Left hindlimb (tissue), 1 donor: ENCODE data around the gene TMEM141.
"Not testable (repeated sequence)": the region's sequence is repeated elsewhere in the genome, so short reads cannot be mapped to it uniquely, and the experiment has no call there.

Experiments
- DNase-seq: peaks from one replicate; pipeline ENCODE4 v3.0.0-alpha.2; 2018

TMEM141 gene

DNA sequence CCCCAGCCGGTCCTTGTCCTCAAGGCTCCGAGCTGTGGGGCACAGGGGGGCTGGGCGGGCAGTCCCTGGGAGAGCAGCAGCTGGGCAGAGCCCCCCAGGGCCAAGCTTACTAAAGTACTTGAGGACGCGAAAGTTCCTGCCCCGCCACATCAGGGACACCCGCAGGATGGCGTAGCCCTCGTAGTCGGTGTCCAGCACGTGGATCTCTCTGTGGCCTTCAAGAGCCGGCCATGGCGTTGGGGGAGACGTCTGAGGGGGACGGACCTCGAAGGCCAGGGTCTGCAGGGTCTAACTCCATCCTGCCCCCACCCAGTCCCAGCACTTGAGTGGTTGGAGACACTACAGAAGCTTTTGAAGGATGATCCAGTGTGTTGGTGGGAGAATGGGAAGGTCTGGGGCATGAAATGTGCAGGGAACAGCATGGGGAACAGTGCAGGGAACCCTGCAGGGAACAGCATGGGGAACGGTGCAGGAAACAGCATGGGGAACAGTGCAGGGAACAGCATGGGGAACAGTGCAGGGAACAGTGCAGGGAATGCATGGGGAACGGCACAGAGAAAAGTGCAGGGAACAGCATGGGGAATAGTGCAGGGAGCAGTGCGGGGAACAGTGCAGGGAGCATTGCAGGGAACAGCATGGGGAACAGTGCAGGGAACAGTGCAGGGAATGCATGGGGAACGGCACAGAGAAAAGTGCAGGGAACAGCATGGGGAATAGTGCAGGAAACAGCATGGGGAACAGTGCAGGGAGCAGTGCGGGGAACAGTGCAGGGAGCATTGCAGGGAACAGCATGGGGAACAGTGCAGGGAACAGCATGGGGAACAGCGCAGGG lies 35.6 kb upstream of the TMEM141 start:
- DNase-seq, result peak; percentile 17

DNA sequence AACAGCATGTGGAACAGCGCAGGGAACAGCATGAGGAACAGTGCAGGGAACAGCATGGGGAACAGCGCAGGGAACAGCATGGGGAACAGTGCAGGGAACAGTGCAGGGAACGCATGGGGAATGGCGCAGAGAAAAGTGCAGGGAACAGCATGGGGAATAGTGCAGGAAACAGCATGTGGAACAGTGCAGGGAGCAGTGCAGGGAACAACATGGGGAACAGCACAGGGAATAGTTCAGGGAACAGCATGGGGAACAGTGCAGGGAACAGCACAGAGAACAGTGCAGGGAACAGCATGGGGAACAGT lies 35.1 kb upstream of the TMEM141 start:
- no peak for DNase-seq

DNA sequence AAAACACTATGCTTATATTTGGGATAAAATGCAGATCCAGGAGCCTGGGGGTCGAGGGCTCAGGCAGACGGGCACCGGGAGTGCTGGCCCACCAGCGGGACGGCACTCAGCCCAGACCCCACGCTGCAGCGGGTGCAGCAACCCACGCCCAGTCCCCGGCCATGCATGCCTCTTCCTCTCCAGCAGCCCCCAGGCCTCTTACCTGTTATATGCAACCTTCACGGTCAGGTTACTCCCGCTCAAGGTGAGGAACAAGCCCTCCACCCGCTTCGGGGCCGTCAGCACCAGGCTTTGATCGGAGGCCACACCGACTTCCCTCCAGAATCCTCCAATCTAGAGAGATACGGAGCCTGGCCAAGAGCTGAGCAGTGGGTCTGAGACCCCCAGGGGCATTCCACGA lies 34.3 kb upstream of the TMEM141 start:
- no peak for DNase-seq

DNA sequence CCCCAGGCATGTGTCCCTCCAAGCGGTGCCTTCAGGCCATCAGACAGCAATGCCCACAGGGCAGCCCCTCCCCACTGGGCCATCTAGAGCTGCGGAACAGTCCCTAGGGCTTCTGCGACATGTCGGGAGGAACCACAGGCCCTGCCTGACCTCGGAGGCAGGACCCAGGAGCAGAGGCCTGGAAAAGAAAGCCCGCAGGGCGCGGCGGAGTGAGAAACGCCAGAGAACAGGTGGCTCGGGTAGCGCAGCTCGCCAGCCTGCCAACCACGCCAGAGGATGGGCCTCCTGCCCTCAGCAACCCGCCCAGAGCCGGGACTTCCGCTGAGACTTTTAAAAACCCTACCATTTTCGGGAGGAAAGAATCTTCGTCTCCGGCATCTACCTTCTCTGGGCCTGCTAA lies 33.8 kb upstream of the TMEM141 start:
- DNase-seq, result no peak

DNA sequence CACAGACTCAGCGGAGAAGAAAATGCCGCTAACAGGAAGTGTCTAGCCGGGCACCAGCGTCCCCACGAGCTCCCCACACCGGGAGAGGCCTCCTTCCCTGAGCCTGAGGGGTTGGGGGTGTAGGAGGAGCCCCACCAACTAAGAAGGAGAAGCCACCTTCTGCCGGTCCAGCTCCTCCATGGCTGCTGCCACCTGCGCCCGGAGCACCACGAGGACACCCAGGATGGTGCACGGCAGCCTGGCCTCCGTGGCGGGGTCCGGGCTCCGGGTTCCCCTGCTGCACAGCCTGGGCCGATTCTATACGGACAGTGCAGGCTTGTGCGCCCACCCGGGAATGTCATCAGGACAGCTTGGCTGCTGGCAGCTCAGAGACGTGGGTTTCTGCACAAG lies 33.4 kb upstream of the TMEM141 start:
- DNase-seq, result no peak

DNA sequence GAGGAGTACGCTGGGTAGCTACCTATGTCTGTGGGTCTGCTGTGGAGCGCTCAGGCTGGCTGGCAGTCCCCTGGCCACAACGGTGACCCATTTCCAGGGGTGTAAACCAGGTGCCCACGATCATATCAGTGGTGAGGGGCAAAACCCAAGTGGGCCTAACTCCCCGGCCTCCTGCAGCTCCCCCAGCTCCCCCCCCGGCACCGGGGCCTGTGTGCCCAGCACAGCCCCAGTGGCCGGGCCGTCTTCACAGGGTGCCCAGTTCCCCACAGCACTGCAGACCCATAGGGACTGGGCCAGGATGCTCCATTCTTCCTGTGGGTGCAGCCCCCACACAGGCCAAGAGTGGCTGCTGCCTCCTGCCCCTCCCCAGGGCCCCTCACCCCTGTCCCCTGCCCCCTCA lies 32.1 kb upstream of the TMEM141 start:
- no peak for DNase-seq

DNA sequence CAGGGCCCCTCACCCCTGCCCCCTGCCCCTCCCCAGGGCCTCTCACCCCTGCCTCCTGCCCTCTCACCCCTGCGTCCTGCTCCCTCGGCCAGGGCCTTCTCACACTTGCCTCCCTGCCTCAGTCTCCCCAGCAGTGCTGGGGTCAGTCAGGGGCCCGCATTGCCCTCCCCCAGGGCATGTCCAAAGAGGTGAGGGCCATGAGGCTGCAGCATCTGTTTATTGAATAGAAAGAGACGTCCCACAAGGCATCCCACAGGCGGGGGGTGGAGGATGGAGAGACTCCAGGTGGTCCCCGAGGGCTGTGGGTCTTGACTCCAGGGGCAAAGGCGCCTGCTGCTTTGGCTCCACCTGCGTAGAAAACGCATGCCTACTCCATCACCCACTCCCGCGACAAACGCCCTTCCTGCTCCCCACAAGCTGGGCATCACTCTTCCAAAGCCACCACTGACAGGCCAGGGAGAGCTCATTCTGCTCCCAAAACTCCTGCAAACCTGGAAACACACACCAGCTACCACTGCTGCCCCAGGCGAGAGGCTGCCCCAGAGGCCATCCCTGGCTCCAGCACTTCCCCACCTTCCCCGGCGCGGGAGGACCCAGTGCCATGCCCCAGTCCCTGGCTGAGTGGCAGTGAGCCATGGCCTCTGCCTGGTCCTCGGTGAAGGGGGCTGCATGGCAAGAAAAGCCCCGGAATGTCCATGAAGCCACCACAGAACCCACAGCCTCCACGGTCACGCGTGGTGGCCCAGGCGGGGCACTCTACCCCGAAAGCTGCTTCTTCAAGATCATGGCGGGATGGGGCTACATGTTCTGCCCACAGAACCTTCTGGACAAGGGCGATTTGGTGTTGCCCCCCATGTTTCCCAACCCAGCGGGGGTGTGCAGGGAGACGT lies 31.5 kb upstream of the TMEM141 start:
- DNase-seq, result no peak

DNA sequence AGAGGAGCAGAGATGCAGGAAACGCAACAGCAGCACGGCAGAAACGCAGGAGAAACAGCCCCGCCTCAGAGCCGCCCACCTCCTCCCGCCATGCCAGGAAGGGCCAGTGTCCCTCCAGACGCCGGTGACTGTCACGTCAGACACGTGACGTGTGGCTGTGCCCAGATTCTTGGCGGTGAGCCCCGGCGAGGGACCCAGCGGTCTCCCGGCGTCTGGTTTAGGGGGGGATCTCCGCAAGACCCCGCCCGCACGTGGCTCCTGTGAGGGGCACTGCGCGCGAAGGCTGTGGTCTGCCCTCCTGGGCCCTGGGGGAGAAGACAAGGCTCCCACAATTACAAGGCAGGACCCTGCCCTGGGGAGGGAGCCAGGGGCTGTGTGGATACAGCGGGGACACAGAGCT lies 30.7 kb upstream of the TMEM141 start:
- no peak for DNase-seq

DNA sequence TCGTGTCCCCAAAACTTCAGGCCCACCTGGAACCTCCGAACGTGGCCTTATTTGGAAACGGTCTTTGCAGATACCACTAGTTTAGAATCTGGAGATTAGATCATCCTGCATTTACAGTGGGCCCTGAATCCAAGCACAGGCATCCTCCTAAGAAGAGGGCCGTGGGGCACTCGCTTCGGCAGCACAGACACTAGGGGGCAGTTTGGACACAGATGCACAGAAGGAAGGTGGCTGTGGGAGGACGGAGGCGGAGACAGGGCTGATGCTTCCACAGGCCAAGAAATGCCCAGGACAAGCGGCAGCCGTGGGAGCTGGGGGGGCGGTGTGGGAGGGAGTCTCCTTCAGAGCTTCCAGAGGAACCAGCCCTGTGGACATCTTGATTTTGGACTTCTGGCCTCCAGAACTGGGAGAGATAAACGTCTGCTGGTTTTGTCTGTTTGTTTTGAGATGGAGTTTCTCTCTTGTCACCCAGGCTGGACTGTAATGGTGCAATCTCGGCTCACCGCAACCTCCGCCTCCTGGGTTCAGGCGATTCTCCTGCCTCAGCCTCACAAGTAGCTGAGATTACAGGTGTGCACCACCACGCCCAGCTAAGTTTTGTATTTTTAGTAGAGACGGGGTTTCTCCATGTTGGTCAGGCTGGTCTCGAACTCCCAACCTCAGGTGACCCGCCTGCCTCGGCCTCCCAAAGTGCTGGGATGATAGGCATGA lies 30.2 kb upstream of the TMEM141 start:
- DNase-seq, result not testable (repeated sequence)

DNA sequence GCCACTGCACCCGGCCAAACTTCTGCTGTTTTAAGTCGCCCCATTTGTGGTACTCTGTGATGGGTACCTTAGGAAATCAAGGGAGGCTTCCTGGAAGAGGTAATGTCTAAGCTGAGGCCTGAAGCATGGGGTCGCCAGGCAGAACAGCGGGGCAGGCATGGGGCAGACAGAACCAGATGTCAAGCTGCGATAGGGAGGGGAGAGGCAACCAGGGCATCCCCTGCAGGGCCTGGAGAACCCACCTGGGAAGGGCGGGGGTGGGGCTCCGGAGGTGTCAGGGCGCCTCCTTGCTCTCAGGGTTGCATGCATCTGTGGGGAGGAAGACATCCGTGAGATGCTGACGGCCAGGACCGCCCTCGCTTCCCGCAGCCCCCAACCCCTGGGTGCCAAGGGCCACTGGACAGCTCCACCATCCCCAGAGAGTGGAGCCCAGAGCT lies 29.6 kb upstream of the TMEM141 start:
- no peak for DNase-seq

DNA sequence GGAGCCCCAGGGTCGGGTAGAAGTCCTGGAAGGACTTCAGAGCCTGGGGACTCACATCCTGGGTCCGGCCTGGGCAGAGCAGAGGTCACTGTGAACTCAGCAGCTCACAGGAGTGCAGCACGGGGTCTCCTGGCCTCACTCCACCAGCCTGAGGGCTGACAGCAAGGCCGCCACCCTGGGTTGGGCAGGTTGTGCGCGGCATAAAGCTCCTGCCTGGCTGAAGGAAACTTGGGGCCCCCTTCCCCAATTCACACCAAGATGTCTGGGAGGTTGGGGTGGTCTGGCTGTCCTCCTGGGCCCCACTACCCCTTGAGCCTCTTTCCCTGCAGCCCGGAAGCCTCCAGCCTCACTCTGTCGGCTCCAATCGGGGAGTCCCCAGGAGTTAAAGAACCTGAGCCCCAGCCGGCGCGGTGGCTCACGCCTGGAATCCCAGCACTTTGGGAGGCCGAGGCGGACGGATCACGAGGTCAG lies 28.9 kb upstream of the TMEM141 start:
- no peak for DNase-seq

DNA sequence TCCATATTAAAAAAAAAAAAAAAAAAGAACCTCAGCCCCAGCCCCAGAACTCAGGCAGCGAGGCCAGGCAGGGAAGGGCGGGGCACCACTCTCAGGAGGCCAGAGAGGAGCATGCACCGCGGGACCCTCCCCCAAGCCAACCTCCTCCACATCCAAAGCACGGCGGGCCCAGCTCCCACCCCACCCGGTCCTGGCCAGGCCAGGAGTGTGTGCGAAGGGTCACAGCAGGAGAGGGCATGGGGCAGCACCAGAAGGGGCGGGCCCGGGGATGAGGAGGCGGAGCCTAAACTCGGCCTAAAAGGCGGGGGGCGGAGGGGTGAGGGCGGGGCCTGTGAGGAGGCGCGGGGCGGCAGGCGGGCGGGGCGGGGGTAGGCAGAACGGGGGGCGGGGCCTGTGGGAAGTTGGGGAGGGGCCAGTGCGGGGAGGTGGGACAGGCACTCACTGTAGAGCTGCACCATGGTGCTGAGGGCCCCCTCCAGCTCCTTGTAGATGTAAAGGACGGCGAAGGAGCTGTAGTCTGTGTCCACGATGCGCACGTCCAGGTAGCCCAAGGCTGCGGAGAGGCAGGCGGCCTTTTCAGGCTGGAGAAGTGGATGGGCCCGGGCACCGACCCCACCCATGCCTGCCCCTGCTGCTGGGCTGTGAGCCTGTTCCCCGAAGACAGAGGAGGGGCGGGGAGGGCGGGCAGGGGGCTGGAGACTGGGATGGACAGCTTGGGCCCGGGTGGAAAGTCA lies 28.1 kb upstream of the TMEM141 start:
- peak; percentile 59 for DNase-seq

DNA sequence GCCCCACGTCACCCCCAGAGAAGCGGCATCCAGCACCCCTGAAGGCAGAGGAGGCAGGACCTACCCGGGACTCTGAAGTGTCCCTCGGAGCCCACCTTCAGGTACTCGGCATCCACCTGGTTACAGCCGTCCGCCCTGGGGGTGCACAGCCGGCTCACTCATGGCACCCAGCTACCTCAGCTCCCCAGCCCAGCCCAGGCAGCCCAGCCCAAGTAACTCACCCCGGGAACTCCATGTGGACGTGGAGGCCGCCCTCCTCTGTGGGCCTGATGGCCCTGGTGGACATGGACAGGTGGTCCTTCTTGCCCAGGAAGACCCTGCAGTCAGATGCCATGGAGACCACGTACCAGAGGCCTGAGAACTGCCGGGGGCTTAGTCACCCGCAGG lies 27.5 kb upstream of the TMEM141 start:
- DNase-seq, result no peak

DNA sequence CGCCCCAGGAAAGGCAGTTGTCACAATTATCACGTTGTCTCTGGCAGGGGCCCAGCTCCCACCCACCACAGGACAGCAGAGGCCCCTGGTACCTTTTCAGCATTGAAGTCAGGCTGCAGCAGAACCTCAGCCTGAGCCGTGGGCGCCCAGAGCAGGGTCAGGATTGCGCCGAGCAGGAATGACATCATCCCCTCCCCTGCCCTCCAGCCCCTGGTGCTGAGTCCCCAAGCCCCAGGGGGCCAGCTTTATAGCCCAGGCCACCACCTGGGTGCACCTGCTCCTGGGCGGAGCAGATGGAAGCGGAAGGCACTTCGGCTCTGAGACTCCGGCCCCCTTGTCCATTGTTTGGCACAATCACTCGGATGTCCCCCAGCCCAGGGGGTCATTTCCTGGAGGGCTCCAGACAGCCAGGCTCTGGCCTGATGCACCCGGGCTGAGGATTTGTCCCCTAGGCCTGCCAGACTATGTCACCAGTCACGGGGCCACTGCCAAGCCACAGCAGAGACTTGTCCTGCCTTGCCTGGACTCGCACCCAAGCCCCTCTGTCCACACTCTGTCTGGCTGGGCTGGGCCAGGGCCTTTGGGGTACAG lies 26.7 kb upstream of the TMEM141 start, which contains the start of gene LCN15:
TSS of gene LCN15 (minus strand) at position 218 of the 591 bp plus-strand sequence. CDS start at position 188, 30 bp downstream.
- DNase-seq, result no peak

DNA sequence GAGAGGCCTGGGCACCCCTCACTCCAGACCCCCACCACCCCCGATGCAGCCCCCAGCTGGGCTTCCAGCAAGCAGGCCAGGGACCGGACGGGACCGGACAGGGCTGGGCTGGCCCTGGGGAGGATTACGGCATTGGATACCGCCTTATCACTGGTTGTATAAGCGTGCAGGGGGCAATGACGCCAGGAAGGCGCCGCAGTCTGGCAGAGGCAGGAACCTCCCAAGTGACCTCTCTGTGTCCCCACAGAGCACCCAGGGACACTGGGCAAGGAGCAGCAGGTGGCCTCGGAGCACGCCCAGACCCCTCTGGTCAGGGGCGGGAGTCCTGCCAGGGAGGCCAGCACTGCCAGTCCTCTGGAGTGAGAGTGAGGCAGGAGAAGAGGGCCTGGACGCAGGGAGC lies 26.1 kb upstream of the TMEM141 start:
- no peak for DNase-seq

DNA sequence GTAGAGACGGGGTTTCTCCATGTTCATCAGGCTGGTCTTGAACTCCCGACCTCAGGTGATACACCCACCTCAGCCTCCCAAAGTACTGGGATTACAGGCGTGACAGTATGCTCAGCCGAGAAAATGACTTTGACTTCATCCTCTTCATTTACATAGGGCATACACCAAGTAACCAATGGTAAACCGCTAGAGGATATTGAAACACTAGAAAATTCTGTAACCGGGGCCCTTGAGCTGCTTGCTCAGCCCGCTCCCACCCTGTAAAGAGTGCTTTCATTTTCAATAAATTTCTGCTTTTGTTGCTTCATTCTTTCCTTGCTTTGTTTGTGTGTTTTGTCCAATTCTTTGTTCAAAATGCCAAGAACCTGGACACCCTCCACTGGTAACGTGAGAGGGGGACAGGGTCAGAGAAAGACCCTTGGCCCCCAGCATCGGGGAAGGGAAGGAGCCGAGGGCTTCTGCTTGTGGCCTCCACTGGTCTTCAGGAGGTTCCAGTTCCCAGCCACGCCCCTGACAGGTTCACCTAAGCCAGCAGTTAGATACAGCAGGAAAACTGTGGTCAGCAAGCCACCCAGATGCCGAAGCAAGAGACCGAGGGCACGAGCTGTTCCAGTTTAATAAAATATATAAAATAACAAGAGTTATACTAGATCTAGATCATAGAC lies 25.3 kb upstream of the TMEM141 start:
- not testable (repeated sequence) for DNase-seq

DNA sequence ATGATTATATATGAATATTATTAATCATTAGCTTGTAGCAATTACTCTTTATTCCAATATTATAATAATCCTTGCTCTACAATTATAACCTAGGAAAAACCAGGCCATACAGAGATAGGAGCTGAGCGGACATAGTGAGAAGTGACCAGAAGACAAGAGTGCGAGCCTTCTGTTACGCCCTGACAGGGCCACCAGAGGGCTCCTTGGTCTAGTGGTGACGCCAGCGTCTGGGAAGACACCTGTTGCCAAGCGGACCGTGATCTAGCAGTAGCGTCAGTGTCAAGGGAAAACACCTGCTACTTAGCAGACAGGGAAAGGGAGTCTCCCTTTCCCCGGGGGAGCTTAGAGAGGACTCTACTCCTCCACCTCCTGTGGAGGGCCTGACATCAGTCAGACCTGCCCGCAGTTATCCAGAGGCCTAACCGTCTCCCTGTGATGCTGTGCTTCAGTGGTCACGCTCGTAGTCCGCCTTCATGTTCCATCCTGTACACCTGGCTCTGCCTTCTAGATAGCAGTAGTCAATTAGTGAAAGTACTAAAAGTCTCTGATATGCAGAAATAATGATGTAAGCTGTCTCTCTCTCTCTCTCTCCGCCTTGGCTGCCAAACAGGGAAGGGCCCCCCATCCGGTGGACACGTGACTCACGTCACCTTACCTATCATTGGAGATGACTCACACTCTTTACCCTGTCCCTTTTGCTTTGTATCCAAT lies 24.6 kb upstream of the TMEM141 start:
- not testable (repeated sequence) for DNase-seq

DNA sequence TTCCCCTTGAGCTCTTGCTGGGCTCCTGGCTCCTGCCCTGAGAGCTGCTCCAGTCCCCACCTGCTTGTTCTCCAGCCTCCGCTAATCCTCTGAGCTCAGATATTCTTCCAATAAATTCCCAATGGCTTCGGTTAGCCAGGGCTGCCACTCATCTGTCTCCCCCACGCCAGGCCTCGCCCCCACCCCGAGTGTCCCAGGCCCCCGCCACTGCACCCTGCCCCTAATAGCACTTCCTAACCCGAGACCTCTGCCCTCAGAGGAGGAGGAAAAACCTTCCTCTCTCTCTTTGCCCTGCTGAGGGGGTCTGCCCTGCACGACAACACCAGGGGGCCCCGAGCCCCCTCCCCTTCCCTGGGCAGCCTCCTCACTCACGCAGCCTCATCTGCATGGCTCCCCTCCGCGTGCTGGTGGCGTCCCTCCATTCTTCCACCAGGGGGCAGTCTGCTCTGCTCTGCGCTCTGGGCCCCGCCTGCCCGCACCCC lies 21.4 kb upstream of the TMEM141 start:
- DNase-seq, result no peak

DNA sequence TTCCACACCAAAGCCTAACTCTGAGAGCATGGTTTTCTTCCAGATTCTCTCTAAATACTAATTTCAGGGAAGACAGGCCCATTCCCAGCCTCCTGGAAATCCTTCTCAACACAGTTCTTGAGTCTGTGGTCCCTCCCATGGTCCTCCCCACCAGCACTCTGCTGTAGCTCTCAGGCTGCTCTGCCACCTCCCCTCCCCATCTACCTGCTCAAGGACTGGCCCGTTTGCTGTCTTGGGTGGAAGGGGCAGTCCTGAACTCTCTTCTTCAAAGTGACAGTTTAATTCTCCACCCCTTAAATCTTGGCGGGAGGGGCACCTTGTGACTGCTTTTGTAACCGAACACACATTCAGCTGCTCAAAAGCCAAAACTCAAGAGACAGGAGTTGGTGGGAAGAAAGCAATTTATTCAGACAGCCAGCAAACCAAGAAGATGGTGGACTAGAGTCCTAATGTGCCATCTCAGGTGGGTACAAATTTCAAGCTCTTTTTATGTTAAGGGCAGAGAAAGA lies 19.2 kb upstream of the TMEM141 start:
- no peak for DNase-seq

DNA sequence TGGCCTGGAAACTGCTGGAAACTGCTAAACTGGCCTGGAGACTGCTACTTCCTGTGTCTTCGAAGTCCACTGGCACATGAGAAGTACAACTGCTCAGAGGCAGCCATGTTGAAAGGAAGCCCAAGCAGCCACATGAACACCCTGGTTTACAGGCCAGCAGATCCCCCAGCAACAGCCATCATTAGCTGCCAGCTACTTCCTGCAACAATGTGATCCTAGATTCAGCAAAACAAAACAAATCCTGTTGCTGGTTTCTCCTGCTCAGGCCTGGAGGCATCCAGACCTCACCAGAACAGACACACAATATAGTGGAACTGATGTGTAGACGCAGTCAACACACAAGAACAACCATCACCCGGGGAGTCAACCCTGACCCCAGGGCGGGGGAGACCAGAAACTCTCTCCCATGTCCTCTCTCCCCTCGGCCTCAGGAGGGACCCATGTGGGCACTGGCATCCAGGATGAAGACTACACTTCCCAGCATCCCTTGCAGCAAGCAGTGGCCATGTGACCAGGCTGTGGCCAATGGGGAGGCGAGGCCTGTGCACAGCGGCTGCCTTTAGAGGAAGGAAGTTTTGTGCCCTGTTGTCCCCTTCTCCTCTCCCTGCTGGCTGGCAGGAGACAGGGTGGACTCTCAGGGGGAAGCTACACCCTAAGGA lies 17.6 kb upstream of the TMEM141 start:
- no peak for DNase-seq
